ENCODE results near the gene STRN4.

DNA sequence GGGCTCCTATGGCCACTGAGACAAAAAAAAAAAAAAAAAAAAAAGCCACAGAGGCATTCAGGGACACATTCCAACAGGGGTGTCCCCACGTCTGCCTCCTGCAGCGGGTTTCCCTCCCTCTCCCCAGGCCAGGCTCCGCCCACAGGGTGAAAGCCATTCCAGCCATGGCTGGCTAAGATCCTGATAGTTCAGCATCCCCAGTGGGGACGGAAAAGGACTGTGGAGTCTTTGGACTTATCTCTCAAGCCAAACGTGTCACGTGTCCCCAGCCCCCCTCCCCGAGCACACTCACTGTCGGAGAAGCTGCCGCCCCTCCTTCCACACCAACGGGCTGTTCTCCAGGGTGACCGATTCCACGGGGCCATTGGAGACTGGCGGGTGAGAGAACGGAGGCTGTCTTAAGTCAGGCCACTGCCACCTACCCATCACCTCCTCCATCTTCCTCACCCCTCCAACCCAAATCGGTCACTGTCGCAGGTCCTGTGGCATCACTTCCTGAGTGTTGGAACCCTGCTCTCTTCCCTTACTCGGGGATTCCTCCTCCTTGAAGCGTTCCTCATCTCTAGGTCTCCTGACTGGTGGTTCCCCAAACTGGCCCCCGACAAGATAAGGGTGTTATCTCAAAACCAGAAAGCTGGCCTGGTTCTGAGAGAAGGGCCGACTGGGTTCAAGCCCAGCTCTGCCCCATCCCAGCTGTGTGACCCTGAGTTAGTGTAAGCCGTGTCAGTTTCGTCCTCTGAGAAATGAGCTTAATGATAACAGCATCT is 9.5 kb downstream of the STRN4 start:
- no peak for TF ChIP-seq EZH2 (optimal IDR thresholded peaks at IDR 0.05; ENCODE audit: low read depth, low read length)
- TF ChIP-seq, protein P1, sequence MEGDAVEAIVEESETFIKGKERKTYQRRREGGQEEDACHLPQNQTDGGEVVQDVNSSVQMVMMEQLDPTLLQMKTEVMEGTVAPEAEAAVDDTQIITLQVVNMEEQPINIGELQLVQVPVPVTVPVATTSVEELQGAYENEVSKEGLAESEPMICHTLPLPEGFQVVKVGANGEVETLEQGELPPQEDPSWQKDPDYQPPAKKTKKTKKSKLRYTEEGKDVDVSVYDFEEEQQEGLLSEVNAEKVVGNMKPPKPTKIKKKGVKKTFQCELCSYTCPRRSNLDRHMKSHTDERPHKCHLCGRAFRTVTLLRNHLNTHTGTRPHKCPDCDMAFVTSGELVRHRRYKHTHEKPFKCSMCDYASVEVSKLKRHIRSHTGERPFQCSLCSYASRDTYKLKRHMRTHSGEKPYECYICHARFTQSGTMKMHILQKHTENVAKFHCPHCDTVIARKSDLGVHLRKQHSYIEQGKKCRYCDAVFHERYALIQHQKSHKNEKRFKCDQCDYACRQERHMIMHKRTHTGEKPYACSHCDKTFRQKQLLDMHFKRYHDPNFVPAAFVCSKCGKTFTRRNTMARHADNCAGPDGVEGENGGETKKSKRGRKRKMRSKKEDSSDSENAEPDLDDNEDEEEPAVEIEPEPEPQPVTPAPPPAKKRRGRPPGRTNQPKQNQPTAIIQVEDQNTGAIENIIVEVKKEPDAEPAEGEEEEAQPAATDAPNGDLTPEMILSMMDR (IDR thresholded peaks at IDR 0.05; ENCODE audit: low read length) = no peak

Data from MM.1S (cell line).